AG09319 (cell line): ENCODE results near the gene PJA1.

ENCODE experiments used
- DNase-seq: peaks from one replicate; pipeline ENCODE4 v3.0.0-alpha.2; 2010; ENCODE audit warnings: low read depth; ENCODE audit errors: extremely low read depth
- TF ChIP-seq, protein P1 (sequence below): IDR thresholded peaks from 2 replicates; pipeline ENCODE4 v1.5.1; 2011; ENCODE audit warnings: low read depth, mild to moderate bottlenecking, inconsistent platforms, low read length, moderate library complexity

PJA1 gene, protein sequence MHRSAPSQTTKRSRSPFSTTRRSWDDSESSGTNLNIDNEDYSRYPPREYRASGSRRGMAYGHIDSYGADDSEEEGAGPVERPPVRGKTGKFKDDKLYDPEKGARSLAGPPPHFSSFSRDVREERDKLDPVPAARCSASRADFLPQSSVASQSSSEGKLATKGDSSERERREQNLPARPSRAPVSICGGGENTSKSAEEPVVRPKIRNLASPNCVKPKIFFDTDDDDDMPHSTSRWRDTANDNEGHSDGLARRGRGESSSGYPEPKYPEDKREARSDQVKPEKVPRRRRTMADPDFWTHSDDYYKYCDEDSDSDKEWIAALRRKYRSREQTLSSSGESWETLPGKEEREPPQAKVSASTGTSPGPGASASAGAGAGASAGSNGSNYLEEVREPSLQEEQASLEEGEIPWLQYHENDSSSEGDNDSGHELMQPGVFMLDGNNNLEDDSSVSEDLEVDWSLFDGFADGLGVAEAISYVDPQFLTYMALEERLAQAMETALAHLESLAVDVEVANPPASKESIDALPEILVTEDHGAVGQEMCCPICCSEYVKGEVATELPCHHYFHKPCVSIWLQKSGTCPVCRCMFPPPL

DNA sequence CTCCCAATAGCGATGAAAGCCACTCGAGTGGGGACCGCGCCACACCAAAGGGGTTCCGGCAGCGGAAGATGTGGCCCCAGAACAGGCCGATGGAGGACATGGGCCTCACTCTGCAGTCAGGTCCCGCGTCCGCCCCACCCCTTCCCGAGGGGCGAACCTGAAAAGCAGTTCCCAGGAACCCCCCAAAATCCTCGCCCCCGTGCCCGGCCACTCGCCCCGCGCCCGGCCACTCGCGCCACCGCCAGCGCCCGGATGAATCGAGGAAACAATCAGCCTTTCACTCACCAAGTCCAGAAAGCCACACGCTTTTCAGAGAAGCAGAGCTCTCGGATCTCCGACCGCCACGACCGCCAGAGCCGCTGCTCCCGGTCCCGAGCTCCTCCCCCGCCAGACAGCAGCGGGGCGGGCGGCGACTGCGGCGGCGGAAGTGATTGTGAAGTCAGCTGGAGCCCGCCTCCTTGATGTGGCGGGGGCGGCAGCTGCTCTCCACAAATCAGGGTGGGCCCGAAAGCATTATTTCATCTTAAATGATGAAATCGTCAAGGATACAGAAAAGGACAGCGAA is at the start of gene PJA1:
Gene PJA1 (minus strand): TSS at position 367 of the 565 bp plus-strand sequence. CDS start 2,380 bp downstream, outside the sequence.
- DNase-seq, result peak; percentile 32
- TF ChIP-seq, protein P1, sequence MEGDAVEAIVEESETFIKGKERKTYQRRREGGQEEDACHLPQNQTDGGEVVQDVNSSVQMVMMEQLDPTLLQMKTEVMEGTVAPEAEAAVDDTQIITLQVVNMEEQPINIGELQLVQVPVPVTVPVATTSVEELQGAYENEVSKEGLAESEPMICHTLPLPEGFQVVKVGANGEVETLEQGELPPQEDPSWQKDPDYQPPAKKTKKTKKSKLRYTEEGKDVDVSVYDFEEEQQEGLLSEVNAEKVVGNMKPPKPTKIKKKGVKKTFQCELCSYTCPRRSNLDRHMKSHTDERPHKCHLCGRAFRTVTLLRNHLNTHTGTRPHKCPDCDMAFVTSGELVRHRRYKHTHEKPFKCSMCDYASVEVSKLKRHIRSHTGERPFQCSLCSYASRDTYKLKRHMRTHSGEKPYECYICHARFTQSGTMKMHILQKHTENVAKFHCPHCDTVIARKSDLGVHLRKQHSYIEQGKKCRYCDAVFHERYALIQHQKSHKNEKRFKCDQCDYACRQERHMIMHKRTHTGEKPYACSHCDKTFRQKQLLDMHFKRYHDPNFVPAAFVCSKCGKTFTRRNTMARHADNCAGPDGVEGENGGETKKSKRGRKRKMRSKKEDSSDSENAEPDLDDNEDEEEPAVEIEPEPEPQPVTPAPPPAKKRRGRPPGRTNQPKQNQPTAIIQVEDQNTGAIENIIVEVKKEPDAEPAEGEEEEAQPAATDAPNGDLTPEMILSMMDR, result no peak

DNA sequence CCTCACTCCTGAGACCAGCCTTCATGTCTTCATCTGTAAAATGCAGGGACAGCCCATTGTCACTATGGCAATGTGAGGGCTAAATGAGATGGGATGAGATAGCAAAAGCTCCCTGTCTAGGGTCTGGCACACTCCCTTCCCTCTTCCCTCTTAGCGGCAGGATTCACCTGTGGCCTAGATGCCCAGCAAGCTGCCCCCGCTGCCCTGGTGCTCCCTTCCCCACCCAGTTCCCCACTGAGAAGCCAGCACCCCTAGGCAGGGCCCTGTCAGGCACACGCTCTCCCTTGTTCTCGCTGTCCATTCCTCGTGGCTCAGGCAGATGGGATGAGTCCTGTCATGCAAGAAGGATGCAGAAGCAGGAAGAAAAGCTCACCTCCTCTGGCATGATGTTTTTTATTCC is 49.2 kb upstream of the PJA1 start:
- TF ChIP-seq, protein P1, result no peak
- DNase-seq, result no peak

DNA sequence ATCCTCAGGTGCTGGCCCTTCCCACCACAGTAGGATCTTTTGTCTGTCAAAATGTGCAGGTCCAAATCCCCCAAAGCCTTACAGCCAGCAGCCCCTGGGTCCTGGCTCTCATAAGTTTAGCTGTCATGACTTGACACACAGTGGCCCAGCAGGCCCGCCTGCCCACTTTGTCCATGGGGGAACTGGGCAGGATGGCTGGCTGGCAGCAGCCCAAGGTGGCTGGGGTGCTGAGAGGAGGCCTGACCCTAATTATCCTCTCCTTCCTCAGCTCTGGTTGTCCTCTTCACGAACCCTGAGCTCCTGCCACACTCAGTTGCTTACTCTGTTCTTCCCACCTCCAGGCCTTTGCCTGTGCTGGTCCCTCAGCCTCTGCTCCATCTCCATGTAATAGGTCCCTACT is 46.4 kb upstream of the PJA1 start:
- DNase-seq, result no peak
- TF ChIP-seq, protein P1, result no peak

DNA sequence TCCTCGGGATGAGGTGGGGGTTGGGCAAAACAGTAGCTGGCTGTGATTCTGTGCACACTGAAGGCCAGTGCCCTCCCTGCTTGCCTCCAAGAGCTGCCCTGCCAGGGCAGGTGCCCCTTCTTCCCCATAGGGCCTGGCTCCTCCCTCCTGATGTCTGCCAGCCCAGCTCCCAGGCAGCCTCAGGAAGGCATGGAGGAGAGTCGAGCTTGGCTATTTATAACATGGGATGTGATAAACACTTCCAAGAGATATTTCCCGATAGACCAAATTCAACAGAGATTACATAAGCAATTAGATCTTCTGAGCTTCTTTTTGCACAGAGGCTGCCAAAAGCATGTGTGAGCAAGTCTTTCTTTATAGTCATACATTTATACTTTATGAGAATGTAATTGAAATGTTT is 45.3 kb upstream of the PJA1 start:
- DNase-seq, result no peak
- TF ChIP-seq, protein P1, result no peak

DNA sequence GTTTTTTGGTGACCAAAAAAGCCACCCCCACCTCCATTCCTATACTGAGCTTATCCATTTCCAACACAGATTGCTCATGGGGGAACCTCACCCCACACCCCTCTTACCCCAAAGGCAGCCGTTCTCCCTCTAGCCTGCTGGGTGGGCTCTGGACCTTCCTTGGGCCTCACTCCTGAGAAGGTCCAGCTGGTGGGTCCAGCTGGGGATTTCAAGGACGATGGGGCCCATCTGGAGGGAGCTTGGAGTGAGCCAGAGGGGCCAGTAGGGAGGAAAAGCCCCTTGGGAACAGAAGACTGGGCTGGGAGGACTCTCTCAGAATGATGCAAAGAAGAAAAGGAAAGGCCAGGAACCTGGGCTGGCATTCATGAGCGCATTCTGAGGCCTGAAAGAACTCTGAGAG is 42.0 kb upstream of the PJA1 start:
- no peak for DNase-seq
- TF ChIP-seq, protein P1, result no peak

DNA sequence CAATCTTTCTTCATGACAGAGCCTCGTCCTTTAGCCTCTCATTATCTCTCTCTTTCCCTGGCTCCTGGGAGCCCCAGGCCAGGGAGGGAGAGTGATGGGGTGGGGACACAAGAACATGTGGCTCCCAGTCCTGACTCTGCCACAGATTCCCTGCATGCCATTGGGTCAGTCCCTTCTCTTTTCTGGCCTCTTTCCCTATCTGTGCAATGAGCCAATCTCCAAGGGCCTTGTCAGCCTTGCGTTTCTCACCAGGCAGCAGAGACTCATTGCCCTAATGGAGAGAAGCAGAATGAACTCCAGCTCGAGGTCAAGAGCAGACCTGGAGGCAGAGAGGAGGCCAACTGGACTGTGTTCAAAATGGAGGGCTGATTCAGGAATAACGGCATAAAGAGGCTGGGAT is 38.4 kb upstream of the PJA1 start:
- DNase-seq, result no peak
- TF ChIP-seq, protein P1, result no peak

DNA sequence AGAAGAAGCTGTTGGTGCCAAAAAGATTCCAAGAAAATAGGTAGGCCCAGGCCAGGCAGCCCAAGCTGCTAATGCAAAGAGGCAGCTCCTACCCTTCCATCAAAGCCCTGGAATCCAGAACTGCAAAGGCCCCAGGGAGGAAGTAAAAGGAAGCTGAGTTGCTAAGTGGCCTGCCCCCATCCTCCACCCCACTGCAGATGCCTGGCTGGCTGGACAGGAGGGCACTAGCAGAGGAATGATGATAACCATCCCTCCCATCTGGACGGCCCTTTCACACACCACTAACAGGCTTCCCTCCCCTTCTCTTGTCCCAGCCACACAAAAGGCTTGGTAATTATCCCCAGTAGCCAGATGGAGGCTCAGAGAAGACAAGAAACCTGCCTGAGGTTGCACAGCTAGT is 32.4 kb upstream of the PJA1 start:
- DNase-seq, result no peak
- TF ChIP-seq, protein P1, result no peak
